ENCODE measurements around the gene GZF1. TPM values are rescaled to one million over a fixed set of nuclear protein-coding genes. Genes with fewer than 3 reads are reported as not detected.

The GZF1 gene
- total and polyA plus RNA-seq, 2 donors from 2014 or later = 7.7 to 14.1 TPM

DNA sequence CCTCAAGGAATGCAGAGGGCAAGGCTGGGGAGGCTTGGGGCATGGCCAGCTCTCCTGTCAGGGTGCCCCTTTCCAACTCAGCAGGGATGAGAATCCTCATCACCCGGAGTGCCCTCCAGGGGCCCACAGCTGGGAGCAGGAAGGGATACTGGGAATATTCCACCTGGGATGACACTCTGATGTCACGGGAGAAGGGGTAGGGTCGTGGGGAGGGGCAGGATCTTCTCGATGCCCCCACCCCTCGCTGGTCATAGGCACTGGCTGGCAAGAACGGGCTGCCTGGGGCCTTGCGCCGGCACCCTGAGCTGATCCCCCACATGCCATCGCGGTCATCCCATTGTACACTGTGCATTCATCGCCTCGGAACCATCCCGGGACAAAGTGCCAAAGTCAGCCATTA, 22.0 kb upstream of the GZF1 start:
- Histone ChIP-seq H3K4me3 (ENCODE audit: low read length in 3 of 3) (no peak overlapping the region), H3K9ac (ENCODE audit: low read length in 3 of 3) (no peak overlapping the region), H3K36me3 (ENCODE audit: control insufficient read depth in 2 of 3, insufficient read depth in 3 of 3, low read length in 3 of 3) (no peaks in the 10 kb centered on the region), H3K9me3 (ENCODE audit: control insufficient read depth in 2 of 3, insufficient read depth in 1 of 3, low read length in 3 of 3) (no peaks in the 10 kb centered on the region), H3K27me3 (ENCODE audit: control insufficient read depth, insufficient read depth, low read length) (no peaks in the 10 kb centered on the region), H3K27ac (ENCODE audit: low read depth in 2 of 2, low read length in 2 of 2) (no peak overlapping the region), H3K4me1 (ENCODE audit: control insufficient read depth in 2 of 3, insufficient read depth in 2 of 3, low read depth in 1 of 3, low read length in 3 of 3) (no peaks in the 10 kb centered on the region)
- intact Hi-C loops (cut with DNase I) = loop anchor here (5.0 to 10.0 kb wide), 2 partner anchors 648 to 995 kb away; no protein-coding TSS in a partner anchor
- FAIRE-seq (no peak), DNase-seq (no peak)
- TF ChIP-seq, protein P1, sequence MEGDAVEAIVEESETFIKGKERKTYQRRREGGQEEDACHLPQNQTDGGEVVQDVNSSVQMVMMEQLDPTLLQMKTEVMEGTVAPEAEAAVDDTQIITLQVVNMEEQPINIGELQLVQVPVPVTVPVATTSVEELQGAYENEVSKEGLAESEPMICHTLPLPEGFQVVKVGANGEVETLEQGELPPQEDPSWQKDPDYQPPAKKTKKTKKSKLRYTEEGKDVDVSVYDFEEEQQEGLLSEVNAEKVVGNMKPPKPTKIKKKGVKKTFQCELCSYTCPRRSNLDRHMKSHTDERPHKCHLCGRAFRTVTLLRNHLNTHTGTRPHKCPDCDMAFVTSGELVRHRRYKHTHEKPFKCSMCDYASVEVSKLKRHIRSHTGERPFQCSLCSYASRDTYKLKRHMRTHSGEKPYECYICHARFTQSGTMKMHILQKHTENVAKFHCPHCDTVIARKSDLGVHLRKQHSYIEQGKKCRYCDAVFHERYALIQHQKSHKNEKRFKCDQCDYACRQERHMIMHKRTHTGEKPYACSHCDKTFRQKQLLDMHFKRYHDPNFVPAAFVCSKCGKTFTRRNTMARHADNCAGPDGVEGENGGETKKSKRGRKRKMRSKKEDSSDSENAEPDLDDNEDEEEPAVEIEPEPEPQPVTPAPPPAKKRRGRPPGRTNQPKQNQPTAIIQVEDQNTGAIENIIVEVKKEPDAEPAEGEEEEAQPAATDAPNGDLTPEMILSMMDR (IDR thresholded peaks at IDR 0.05; ENCODE audit: borderline replicate concordance, extremely low read depth, insufficient read depth) = no peak

GRCh38 chr20:23340524-23340923, 21.5 kb upstream of the GZF1 start:
- Histone ChIP-seq H3K9me3 (ENCODE audit: control insufficient read depth in 2 of 3, insufficient read depth in 1 of 3, low read length in 3 of 3) (no peaks in the 10 kb centered on the region), H3K4me3 (ENCODE audit: low read length in 3 of 3) (no peak overlapping the region), H3K36me3 (ENCODE audit: control insufficient read depth in 2 of 3, insufficient read depth in 3 of 3, low read length in 3 of 3) (no peaks in the 10 kb centered on the region), H3K27ac (ENCODE audit: low read depth in 2 of 2, low read length in 2 of 2) (no peak overlapping the region), H3K4me1 (ENCODE audit: control insufficient read depth in 2 of 3, insufficient read depth in 2 of 3, low read depth in 1 of 3, low read length in 3 of 3) (no peaks in the 10 kb centered on the region), H3K27me3 (ENCODE audit: control insufficient read depth, insufficient read depth, low read length) (no peaks in the 10 kb centered on the region), H3K9ac (ENCODE audit: low read length in 3 of 3) (no peak overlapping the region)
- FAIRE-seq = no peak
- TF ChIP-seq, protein P1 (IDR thresholded peaks at IDR 0.05; ENCODE audit: borderline replicate concordance, extremely low read depth, insufficient read depth) = peak; percentile 67
- intact Hi-C loops (cut with DNase I) = loop anchor here (5.0 to 10.0 kb wide), 2 partner anchors 648 to 996 kb away; no protein-coding TSS in a partner anchor
- DNase-seq = peak in 4 of 5 donors; percentile 70 to 84 (median 73)

DNA sequence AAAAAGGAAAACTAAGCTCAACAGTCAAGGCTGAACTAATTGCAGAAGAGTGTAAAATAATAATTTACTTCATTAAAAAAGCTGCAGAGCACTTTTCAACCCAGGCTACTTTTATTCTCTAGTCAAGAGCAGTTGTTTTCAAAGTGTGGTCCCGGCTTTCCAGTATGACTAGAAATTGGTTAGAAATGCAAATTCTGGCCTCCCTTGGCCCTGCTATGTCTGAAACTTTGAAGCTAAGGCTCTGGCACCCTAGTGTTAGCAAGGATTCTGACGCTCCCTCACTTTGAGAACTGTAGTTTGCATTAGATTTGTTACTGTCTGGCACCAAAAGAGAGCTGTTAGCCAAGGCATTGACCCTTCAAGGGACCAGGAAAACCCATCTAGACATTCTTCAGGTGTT, 20.9 kb upstream of the GZF1 start:
- TF ChIP-seq, protein P1 (IDR thresholded peaks at IDR 0.05; ENCODE audit: borderline replicate concordance, extremely low read depth, insufficient read depth) = no peak
- no peak for FAIRE-seq

DNA sequence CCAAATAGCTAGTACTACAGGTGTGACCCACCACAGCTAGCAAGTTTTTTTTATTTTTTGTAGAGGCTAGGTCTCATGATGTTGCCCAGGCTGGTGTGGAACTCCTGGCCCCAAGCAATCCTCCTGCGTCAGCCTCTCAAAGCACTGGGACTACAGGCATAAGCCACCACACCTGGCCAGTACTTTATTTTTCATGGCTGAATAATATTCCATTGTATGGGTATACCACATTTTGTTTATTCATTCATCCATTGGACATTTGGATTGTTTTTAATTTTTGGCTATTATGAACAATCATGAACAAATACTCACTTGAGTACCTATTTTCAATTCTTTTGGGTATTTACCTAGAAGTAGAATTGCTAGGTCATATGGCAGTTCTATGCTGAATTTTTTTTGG, 18.4 kb upstream of the GZF1 start:
- Histone ChIP-seq H3K9ac (ENCODE audit: low read length in 3 of 3) (no peak overlapping the region), H3K36me3 (ENCODE audit: control insufficient read depth in 2 of 3, insufficient read depth in 3 of 3, low read length in 3 of 3) (no peaks in the 10 kb centered on the region), H3K27me3 (ENCODE audit: control insufficient read depth, insufficient read depth, low read length) (no peaks in the 10 kb centered on the region), H3K4me3 (ENCODE audit: low read length in 3 of 3) (no peak overlapping the region), H3K27ac (ENCODE audit: low read depth in 2 of 2, low read length in 2 of 2) (no peak overlapping the region), H3K9me3 (ENCODE audit: control insufficient read depth in 2 of 3, insufficient read depth in 1 of 3, low read length in 3 of 3) (no peaks in the 10 kb centered on the region), H3K4me1 (ENCODE audit: control insufficient read depth in 2 of 3, insufficient read depth in 2 of 3, low read depth in 1 of 3, low read length in 3 of 3) (no peaks in the 10 kb centered on the region)
- FAIRE-seq (no peak), DNase-seq (no peak)
- TF ChIP-seq, protein P1 (IDR thresholded peaks at IDR 0.05; ENCODE audit: borderline replicate concordance, extremely low read depth, insufficient read depth) = no peak
- intact Hi-C loops (cut with DNase I) = loop anchor here (5.0 to 10.0 kb wide), 2 partner anchors 651 to 999 kb away; no protein-coding TSS in a partner anchor

More for the DNA sequence above, 20.9 kb upstream of the GZF1 start:
- Histone ChIP-seq H3K4me1 (ENCODE audit: control insufficient read depth in 2 of 3, insufficient read depth in 2 of 3, low read depth in 1 of 3, low read length in 3 of 3) (no peaks in the 10 kb centered on the region), H3K27me3 (ENCODE audit: control insufficient read depth, insufficient read depth, low read length) (no peaks in the 10 kb centered on the region), H3K9ac (ENCODE audit: low read length in 3 of 3) (no peak overlapping the region), H3K27ac (ENCODE audit: low read depth in 2 of 2, low read length in 2 of 2) (no peak overlapping the region), H3K36me3 (ENCODE audit: control insufficient read depth in 2 of 3, insufficient read depth in 3 of 3, low read length in 3 of 3) (no peaks in the 10 kb centered on the region), H3K4me3 (ENCODE audit: low read length in 3 of 3) (no peak overlapping the region), H3K9me3 (ENCODE audit: control insufficient read depth in 2 of 3, insufficient read depth in 1 of 3, low read length in 3 of 3) (no peaks in the 10 kb centered on the region)
- no peak for DNase-seq
- intact Hi-C loops (cut with DNase I) = loop anchor here (5.0 to 10.0 kb wide), 2 partner anchors 649 to 996 kb away; no protein-coding TSS in a partner anchor

Measured in kidney (tissue), 14 donors.